ENCODE data around the gene TSBP1.

DNA sequence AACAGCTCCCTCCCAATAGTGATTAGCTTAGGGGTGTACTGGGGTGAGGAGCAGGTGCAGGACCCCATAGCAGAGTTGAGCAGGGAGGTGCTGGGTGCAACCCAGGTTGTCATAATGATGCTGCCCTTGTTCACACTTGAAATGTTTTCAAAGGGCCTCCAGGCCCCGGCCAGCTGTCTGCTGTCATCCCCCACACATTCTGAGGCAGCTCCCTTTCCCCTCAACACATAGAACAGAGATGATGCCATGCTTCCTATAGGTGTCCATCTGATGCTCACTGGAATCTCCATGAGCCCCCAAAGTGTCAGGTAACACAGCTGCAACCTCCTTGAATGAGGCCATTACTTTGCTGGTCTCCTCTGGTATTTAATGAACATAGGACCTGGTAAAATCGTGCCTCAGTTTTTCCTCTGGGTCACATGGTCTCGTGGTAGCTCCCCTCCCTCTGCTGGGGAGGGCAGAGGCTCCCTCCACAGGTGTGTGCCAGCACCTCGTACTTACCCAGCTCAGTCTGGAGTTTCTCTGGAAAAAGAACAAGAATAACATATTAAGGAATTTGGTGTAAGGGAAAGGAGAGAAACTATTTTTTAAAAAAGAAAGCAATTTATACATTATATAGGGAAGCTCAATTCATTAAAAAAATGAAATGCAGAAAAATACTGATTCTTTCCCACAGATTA is 29.7 kb upstream of the TSBP1 start:
- no peak for TF ChIP-seq CTCF (conservative IDR thresholded peaks at IDR 0.05 in 1 of 2, IDR thresholded peaks at IDR 0.05 in 1 of 2; ENCODE audit: extremely low read depth in 1 of 2, insufficient read depth in 1 of 2, low read depth in 1 of 2, low read length in 2 of 2)
- TF ChIP-seq EZH2 (IDR thresholded peaks at IDR 0.05; ENCODE audit: borderline replicate concordance, low read length), result no peak
